Astrocyte (in vitro differentiated cells and primary cell): ENCODE measurements around the gene TM9SF1. TPM values are rescaled to one million over a fixed set of nuclear protein-coding genes. Genes with fewer than 3 reads are reported as not detected.
A peak's percentile ranks its signal among the peaks of the same experiment; 100 is the strongest.

Experiments used
- DNase-seq: peaks from one replicate; pipeline ENCODE4 v3.0.0-alpha.2; 2010; ENCODE audit warnings: low read depth
- FAIRE-seq: peaks from 2 replicates; lab custom pipeline; 2011; peaks lifted over from hg19 to GRCh38; lab: Jason Lieb, UNC
- H2AFZ ChIP-seq: 2 replicates; pipeline ENCODE4 v1.6.0; 2012; ENCODE audit warnings: low read depth, low read length, inconsistent platforms
- H3K27ac ChIP-seq: 2 replicates; pipeline ENCODE4 v1.5.1; 2011; ENCODE audit warnings: low read depth, low read length, inconsistent platforms
- H3K27me3 ChIP-seq: 2 replicates; pipeline ENCODE4 v1.6.0; 2011; ENCODE audit warnings: low read length, inconsistent platforms; ENCODE audit not compliant: insufficient read depth
- H3K36me3 ChIP-seq: 2 replicates; pipeline ENCODE4 v1.5.1; 2011; ENCODE audit warnings: low read length, inconsistent platforms; ENCODE audit not compliant: insufficient read depth
- H3K4me1 ChIP-seq: 2 replicates; pipeline ENCODE4 v1.5.1; 2011; ENCODE audit warnings: low read length, inconsistent platforms; ENCODE audit not compliant: insufficient read depth
- H3K4me2 ChIP-seq: 2 replicates; pipeline ENCODE4 v1.6.0; 2012; ENCODE audit warnings: low read length, inconsistent platforms
- H3K4me3 ChIP-seq: 2 replicates; pipeline ENCODE4 v1.5.1; 2011; ENCODE audit warnings: low read depth, mild to moderate bottlenecking, low read length, inconsistent platforms; ENCODE audit not compliant: insufficient read depth
- H3K79me2 ChIP-seq: 2 replicates; pipeline ENCODE4 v1.6.0; 2012; ENCODE audit warnings: mild to moderate bottlenecking, low read length, inconsistent platforms; ENCODE audit not compliant: insufficient read depth
- H3K9ac ChIP-seq: 2 replicates; pipeline ENCODE4 v1.6.0; 2012; ENCODE audit warnings: mild to moderate bottlenecking, low read length, inconsistent platforms
- H3K9me3 ChIP-seq: 2 replicates; pipeline ENCODE4 v1.5.1; 2012; ENCODE audit warnings: low read depth, mild to moderate bottlenecking, low read length, inconsistent platforms; ENCODE audit not compliant: insufficient read depth
- H4K20me1 ChIP-seq: 2 replicates; pipeline ENCODE4 v1.6.0; 2012; ENCODE audit warnings: low read length, inconsistent platforms; ENCODE audit not compliant: insufficient read depth
- H3K27ac Mint-ChIP-seq: one replicate; pipeline ENCODE4 v1.8.0; 2021; ENCODE audit warnings: mild to moderate bottlenecking, mixed read lengths; ENCODE audit not compliant: unreplicated experiment
- H3K27me3 Mint-ChIP-seq: one replicate; pipeline ENCODE4 v1.8.0; 2021; ENCODE audit warnings: low read depth, mixed read lengths; ENCODE audit not compliant: unreplicated experiment
- H3K36me3 Mint-ChIP-seq: one replicate; pipeline ENCODE4 v1.8.0; 2021; ENCODE audit warnings: low read depth, mixed read lengths; ENCODE audit not compliant: unreplicated experiment
- H3K4me1 Mint-ChIP-seq: one replicate; pipeline ENCODE4 v1.8.0; 2021; ENCODE audit warnings: low read depth, mixed read lengths; ENCODE audit not compliant: unreplicated experiment
- H3K4me3 Mint-ChIP-seq: one replicate; pipeline ENCODE4 v1.8.0; 2021; ENCODE audit warnings: mild to moderate bottlenecking, moderate library complexity, mixed read lengths; ENCODE audit not compliant: unreplicated experiment
- H3K9me3 Mint-ChIP-seq: one replicate; pipeline ENCODE4 v1.8.0; 2021; ENCODE audit warnings: mild to moderate bottlenecking, mixed read lengths; ENCODE audit not compliant: unreplicated experiment
- EZH2 ChIP-seq: IDR thresholded peaks from 2 replicates; pipeline ENCODE4 v1.6.1; 2012; ENCODE audit warnings: mild to moderate bottlenecking, low read length, inconsistent platforms; ENCODE audit not compliant: insufficient read depth
- total RNA-seq: library from RNA; stranded (reverse); gene quantifications from 2 replicates; pipeline ENCODE4 v1.2.1, GENCODE V29; 2021
- TF ChIP-seq, protein P1 (sequence below): IDR thresholded peaks from 2 replicates; pipeline ENCODE4 v1.5.1; 2011; ENCODE audit warnings: low read depth, mild to moderate bottlenecking, inconsistent platforms, low read length, moderate library complexity; ENCODE audit not compliant: insufficient read depth

Gene TM9SF1
- total RNA-seq, 1 donor from 2014 or later: 59.3 TPM

DNA sequence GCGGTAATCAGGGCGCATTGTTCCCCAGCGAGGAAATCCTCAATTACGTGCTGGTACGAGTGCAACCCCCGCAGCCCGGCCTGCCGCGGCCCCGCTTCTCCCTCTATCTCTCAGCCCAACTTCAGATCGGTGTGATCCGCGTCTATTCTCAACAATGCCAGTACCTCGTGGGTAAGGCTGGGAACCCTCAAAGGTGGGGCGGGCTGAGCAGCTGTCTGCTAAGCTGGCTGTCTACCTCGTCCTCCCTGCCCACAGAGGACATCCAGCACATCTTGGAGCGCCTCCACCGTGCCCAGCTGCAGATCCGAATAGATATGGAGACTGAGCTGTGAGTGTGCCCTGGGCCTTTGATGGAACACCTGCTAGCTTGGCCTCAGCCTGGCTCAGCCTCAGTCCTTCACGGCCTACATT, 22.4 kb downstream of the TM9SF1 start:
- DNase-seq (no peak), FAIRE-seq (no peak)
- no peak overlapping the region for H3K27ac ChIP-seq
- H2AFZ ChIP-seq: no peak overlapping the region
- peaks cover 5% of the 10 kb centered on the region for H4K20me1 ChIP-seq
- H3K4me3 ChIP-seq: peak overlapping the region; percentile 50
- peaks cover 14% of the 10 kb centered on the region for H3K4me1 ChIP-seq
- peak overlapping the region; percentile 36 for H3K9ac ChIP-seq
- peak overlapping the region; percentile 84 for H3K4me2 ChIP-seq
- Mint-ChIP-seq H3K9me3 (no peaks in the 10 kb centered on the region), H3K4me3 (peak overlapping the region; percentile 66), H3K27ac (no peak overlapping the region), H3K4me1 (peaks cover 2% of the 10 kb centered on the region), H3K27me3 (no peaks in the 10 kb centered on the region), H3K36me3 (peaks cover 23% of the 10 kb centered on the region)
- H3K79me2 ChIP-seq: no peaks in the 10 kb centered on the region
- no peaks in the 10 kb centered on the region for H3K27me3 ChIP-seq
- no peaks in the 10 kb centered on the region for H3K36me3 ChIP-seq
- H3K9me3 ChIP-seq: no peaks in the 10 kb centered on the region
- no peak for TF ChIP-seq EZH2
- TF ChIP-seq, protein P1, sequence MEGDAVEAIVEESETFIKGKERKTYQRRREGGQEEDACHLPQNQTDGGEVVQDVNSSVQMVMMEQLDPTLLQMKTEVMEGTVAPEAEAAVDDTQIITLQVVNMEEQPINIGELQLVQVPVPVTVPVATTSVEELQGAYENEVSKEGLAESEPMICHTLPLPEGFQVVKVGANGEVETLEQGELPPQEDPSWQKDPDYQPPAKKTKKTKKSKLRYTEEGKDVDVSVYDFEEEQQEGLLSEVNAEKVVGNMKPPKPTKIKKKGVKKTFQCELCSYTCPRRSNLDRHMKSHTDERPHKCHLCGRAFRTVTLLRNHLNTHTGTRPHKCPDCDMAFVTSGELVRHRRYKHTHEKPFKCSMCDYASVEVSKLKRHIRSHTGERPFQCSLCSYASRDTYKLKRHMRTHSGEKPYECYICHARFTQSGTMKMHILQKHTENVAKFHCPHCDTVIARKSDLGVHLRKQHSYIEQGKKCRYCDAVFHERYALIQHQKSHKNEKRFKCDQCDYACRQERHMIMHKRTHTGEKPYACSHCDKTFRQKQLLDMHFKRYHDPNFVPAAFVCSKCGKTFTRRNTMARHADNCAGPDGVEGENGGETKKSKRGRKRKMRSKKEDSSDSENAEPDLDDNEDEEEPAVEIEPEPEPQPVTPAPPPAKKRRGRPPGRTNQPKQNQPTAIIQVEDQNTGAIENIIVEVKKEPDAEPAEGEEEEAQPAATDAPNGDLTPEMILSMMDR: no peak

DNA sequence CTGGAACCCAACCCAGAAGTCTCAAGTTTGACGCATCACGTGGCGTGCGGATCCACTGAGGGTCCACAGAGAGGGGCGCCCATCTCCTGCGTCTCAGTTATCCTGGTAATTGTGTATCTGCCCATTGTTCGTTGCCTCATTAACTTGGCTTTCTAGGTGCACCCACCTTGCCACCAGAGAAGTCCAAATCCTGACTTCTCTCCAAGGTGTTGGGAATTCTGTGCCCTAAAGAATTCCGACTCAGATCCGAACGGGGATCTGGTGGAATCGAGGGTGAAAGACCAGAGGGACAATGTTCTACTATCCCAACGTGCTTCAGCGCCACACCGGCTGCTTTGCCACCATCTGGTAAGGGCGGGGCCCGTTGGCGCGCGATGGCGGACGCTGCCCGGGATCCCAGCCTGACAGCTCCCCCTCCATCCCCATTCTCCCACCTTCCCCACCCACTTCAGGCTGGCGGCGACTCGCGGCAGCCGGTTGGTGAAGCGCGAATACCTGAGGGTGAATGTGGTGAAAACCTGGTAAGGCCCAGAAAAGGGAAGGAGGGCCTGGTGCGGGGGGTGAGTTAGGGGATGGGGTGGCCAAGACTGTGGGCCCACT, 22.9 kb downstream of the TM9SF1 start:
- peak overlapping the region; percentile 63 for H2AFZ ChIP-seq
- H3K36me3 ChIP-seq: no peaks in the 10 kb centered on the region
- Mint-ChIP-seq H3K4me1 (no peaks in the 10 kb centered on the region), H3K9me3 (no peaks in the 10 kb centered on the region), H3K4me3 (peak overlapping the region; percentile 75), H3K36me3 (peaks cover 25% of the 10 kb centered on the region), H3K27me3 (no peaks in the 10 kb centered on the region), H3K27ac (no peak overlapping the region)
- DNase-seq: no peak
- H3K4me2 ChIP-seq: peak overlapping the region; percentile 84
- H3K9me3 ChIP-seq: no peaks in the 10 kb centered on the region
- no peaks in the 10 kb centered on the region for H3K27me3 ChIP-seq
- peak overlapping the region; percentile 50 for H3K4me3 ChIP-seq
- no peak for TF ChIP-seq EZH2
- TF ChIP-seq, protein P1: no peak
- peaks cover 4% of the 10 kb centered on the region for H4K20me1 ChIP-seq
- no peak for FAIRE-seq
- peak overlapping the region; percentile 36 for H3K9ac ChIP-seq
- H3K79me2 ChIP-seq: no peaks in the 10 kb centered on the region
- no peak overlapping the region for H3K27ac ChIP-seq
- H3K4me1 ChIP-seq: peaks cover 14% of the 10 kb centered on the region
